Activated CD4-positive, alpha-beta T cell treated with anti-CD3 and anti-CD28 coated beads, Interleukin-2, amount 50 U/mL, for 24 hours (primary cell): ENCODE results near the gene NLRP4.
A peak's percentile ranks its signal among the peaks of the same experiment; 100 is the strongest.

Experiments
- DNase-seq, 2 donors: peaks; one replicate each; pipeline ENCODE4 v3.0.0-alpha.2; 2020; ENCODE audit warnings: low read depth in 1 of 2, low spot score in 1 of 2

Gene NLRP4

GRCh38 chr19:55836340-55836739, at the start of gene NLRP4:
NLRP4 (plus strand) TSS chr19:55836540; CDS start chr19:55852081, 15,541 bp downstream.
- DNase-seq = no peak

GRCh38 chr19:55795021-55795420, 41.3 kb upstream of the NLRP4 start:
- DNase-seq = no peak

GRCh38 chr19:55801416-55801815, 34.9 kb upstream of the NLRP4 start:
- no peak for DNase-seq

GRCh38 chr19:55802281-55802680, 34.1 kb upstream of the NLRP4 start:
- no peak for DNase-seq

- DNase-seq = peak; percentile 0 to 11
Measured at GRCh38 chr19:55809381-55810058, 26.8 kb upstream of the NLRP4 start.

GRCh38 chr19:55811340-55811739, 25.0 kb upstream of the NLRP4 start:
- no peak for DNase-seq

- no peak for DNase-seq
Measured at GRCh38 chr19:55812449-55812848, 23.9 kb upstream of the NLRP4 start.

GRCh38 chr19:55813906-55814305, 22.4 kb upstream of the NLRP4 start:
- DNase-seq = no peak

- no peak for DNase-seq
Measured at GRCh38 chr19:55820037-55820436, 16.3 kb upstream of the NLRP4 start.

GRCh38 chr19:55830656-55831055, 5.7 kb upstream of the NLRP4 start:
- no peak for DNase-seq

GRCh38 chr19:55831846-55832245, 4.5 kb upstream of the NLRP4 start, which contains the start of gene NLRP11:
NLRP11 (minus strand) TSS chr19:55831999; CDS start chr19:55818174, 13,825 bp downstream.
- no peak for DNase-seq

GRCh38 chr19:55832676-55833075, 3.7 kb upstream of the NLRP4 start:
- no peak for DNase-seq

GRCh38 chr19:55838251-55838650, 1.9 kb downstream of the NLRP4 start:
- no peak for DNase-seq

- no peak for DNase-seq
Measured at GRCh38 chr19:55838906-55839305, 2.6 kb downstream of the NLRP4 start.

GRCh38 chr19:55855160-55855559, 18.8 kb downstream of the NLRP4 start:
- DNase-seq = no peak

- no peak for DNase-seq
Measured at GRCh38 chr19:55857149-55857548, 20.8 kb downstream of the NLRP4 start.

GRCh38 chr19:55857974-55858373, 21.6 kb downstream of the NLRP4 start:
- DNase-seq = no peak

- no peak for DNase-seq
Measured at GRCh38 chr19:55858401-55858800, 22.1 kb downstream of the NLRP4 start.

GRCh38 chr19:55858969-55859368, 22.6 kb downstream of the NLRP4 start:
- no peak for DNase-seq

- DNase-seq = no peak
Measured at GRCh38 chr19:55866521-55866920, 30.2 kb downstream of the NLRP4 start.

GRCh38 chr19:55867101-55867500, 30.8 kb downstream of the NLRP4 start:
- no peak for DNase-seq

- DNase-seq = no peak
Measured at GRCh38 chr19:55870736-55871135, 34.4 kb downstream of the NLRP4 start.

GRCh38 chr19:55877211-55877610, 40.9 kb downstream of the NLRP4 start:
- no peak for DNase-seq
